Activated CD4-positive, alpha-beta T cell treated with anti-CD3 and anti-CD28 coated beads, Interleukin-2, amount 10 ng/mL, durations not matched to agents 24 days and 14 days (primary cell): ENCODE measurements around the gene NCOA4. TPM values are rescaled to one million over a fixed set of nuclear protein-coding genes. Genes with fewer than 3 reads are reported as not detected.
A peak's percentile ranks its signal among the peaks of the same experiment; 100 is the strongest.
"Not testable (repeated sequence)": the region's sequence is repeated elsewhere in the genome, so short reads cannot be mapped to it uniquely, and the experiment has no call there.

Source experiments
- DNase-seq: peaks from one replicate; pipeline ENCODE4 v3.0.0; 2022
- H3K27ac Mint-ChIP-seq: one replicate; pipeline ENCODE4 v1.8.0; 2022; ENCODE audit warnings: mild to moderate bottlenecking, mixed read lengths
- H3K27me3 Mint-ChIP-seq: one replicate; pipeline ENCODE4 v1.8.0; 2022; ENCODE audit warnings: mixed read lengths
- H3K36me3 Mint-ChIP-seq: one replicate; pipeline ENCODE4 v1.8.0; 2022; ENCODE audit warnings: low read depth, mild to moderate bottlenecking, mixed read lengths
- H3K4me1 Mint-ChIP-seq: one replicate; pipeline ENCODE4 v1.8.0; 2021; ENCODE audit warnings: mixed read lengths
- H3K4me3 Mint-ChIP-seq: one replicate; pipeline ENCODE4 v1.8.0; 2022; ENCODE audit warnings: mild to moderate bottlenecking, moderate library complexity, mixed read lengths
- H3K9me3 Mint-ChIP-seq: one replicate; pipeline ENCODE4 v1.8.0; 2021; ENCODE audit warnings: mixed read lengths
- intact Hi-C: fragments of 100-400 bp; cut with micrococcal nuclease; formaldehyde crosslinking; loops from one replicate; pipeline ENCODE4 v1.15.1; 2023
- total RNA-seq: library from RNA; stranded (reverse); gene quantifications from 2 replicates; pipeline ENCODE4 v1.2.3, GENCODE V29; 2022

Gene NCOA4
- total RNA-seq, 1 donor from 2014 or later = 98.2 TPM

DNA sequence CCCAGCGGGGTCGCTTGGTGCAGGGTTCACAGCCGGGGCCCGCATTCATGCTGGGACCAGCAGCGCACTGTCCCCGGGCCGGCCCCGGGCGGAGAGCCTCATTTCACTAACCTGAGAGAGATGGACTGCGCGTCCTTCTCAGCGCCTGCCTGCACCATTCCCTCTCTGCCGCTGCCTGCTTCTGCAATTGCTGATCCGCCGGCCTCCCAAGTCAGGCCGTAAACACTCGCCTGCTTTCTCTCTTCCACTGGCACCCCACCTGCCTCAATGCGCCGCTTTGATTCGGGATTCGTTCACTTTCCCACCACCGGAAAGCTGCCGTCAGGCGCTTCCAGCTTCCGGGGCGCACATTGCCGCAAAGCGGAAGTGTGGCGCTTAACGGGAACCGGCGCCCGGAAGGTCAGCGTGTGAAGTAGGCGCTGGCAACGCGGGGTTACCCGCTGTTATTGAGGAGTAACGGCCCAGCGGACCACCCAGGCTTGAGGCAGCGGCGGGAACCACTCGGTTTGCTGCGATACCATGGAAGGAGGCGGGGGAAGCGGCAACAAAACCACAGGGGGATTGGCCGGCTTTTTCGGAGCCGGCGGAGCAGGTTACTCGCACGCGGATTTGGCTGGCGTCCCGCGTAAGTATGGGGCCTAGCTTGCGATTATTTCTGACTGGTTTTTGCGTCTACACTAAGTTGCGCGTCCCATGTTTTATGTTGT is 58.2 kb downstream of the NCOA4 start, which contains the start of gene TIMM23:
TIMM23 (plus strand) TSS at position 384 of the 707 bp plus-strand sequence; CDS start at position 520, 136 bp downstream.
- intact Hi-C loops = loop anchor here (2.0 kb wide), 1 partner anchor 59 kb away; the partner anchor contains the start of gene NCOA4
- Mint-ChIP-seq H3K4me1 (peaks cover 26% of the 10 kb centered on the region), H3K4me3 (peak within 1 kb of the TSS; percentile 98), H3K27ac (peak within 1 kb of the TSS; percentile 94), H3K36me3 (peaks cover 21% of the 10 kb centered on the region)
- not testable (repeated sequence) for H3K27me3 Mint-ChIP-seq, H3K9me3 Mint-ChIP-seq
- peak; percentile 97 for DNase-seq

DNA sequence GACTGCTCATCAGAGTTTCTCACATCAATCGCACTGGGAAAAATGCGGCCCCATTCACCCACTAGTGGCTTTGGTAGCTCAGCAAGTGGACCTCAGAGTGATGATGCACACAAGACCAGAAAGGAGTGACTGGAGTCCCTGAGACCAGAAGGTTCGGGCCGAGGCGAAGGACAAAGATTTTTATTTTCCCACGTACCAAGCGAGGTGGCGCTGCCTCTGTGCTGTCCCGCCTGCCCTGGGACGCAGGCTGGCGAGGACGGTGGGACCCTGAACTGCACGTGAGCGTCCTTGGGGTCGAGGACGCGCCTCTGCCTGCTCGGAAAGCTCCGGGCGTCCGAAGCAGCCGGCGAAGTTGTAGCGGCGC is 58.7 kb downstream of the NCOA4 start:
- H3K9me3 Mint-ChIP-seq, H3K27me3 Mint-ChIP-seq: not testable (repeated sequence)

DNA sequence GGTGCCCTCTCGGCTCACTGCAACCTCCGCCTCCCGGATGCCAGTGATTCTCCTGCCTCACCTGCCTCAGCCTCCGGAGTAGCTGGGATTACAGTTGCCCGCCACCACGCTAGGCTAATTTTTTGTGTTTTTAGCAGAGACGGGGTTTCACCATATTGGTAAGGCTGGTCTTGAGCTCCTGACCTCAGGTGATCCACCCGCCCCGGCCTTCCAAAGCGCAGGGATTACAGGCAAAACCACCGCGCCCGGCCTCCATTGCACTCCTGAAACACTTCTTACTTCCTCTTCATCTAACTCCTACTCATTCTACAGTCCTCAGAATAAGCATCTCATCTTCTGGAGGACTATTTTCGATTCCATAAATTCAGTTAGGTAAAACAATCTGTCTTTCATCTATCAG is 59.4 kb downstream of the NCOA4 start:
- H3K27ac Mint-ChIP-seq, H3K27me3 Mint-ChIP-seq, intact Hi-C loops, DNase-seq, H3K9me3 Mint-ChIP-seq: not testable (repeated sequence)
- Mint-ChIP-seq H3K4me1 (peaks cover 26% of the 10 kb centered on the region), H3K4me3 (peak overlapping the region; percentile 98), H3K36me3 (peaks cover 16% of the 10 kb centered on the region)

More for the DNA sequence above, 58.7 kb downstream of the NCOA4 start:
- Mint-ChIP-seq H3K4me1 (peaks cover 26% of the 10 kb centered on the region), H3K27ac (peak overlapping the region; percentile 91), H3K4me3 (peak overlapping the region; percentile 98), H3K36me3 (peaks cover 18% of the 10 kb centered on the region)
- intact Hi-C loops = loop anchor here (2.0 kb wide), 1 partner anchor 59 kb away; the partner anchor contains the start of gene NCOA4
- DNase-seq = not testable (repeated sequence)

DNA sequence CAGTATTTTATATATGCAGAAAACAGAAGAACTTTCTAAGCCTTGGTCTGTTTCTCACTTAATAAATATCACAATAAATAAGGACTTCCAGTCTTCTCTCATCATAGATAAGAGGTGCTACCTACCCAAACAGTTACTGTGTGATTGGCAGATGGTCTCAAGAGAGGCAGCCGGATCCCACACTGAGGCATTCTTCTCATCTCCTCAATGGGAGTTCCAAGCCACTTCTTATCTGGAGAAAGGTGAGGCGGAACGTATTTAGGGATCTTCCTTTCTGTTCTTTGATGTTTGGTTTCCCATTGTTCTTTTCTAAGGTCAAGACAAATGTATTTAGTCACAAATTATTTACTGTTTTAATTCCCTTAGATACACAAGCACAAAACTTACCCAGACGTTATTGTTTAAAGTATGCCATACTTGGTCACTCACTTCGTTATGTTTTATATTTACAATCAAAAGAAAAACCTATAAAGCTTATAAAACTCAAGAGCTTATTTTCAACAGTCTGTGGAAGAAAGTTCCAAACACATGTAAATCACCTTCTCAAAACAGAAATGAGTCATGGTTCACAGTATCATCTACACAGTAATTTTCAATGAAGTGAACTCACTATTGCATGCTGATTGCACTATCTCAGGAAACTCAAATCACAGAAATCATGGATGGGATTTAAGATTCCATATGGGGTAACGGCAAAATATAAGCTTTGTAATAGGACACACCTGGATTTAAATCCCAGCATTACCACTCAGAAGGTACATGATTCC is 67.6 kb downstream of the NCOA4 start:
- H3K36me3 Mint-ChIP-seq, H3K27ac Mint-ChIP-seq, H3K4me3 Mint-ChIP-seq, intact Hi-C loops, H3K27me3 Mint-ChIP-seq, DNase-seq, H3K9me3 Mint-ChIP-seq, H3K4me1 Mint-ChIP-seq: not testable (repeated sequence)

DNA sequence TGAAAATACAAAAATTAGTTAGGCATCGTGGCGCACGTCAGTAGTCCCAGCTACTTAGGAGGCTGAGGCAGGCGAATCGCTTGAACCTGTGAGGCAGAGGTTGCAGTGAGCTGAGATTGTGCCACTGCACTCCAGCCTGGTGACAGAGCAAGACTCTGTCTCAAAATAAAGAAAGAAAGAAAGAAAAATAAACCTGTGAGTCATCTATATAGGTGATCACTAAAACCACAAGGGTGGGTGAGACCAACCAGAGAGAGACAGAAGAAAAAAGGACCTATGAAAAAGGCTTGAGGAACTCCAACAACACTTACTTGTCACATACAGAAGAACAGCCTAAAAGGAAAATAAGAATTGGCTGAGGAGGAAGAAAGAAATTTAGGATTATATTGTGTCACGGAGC is 72.5 kb downstream of the NCOA4 start:
- H3K27ac Mint-ChIP-seq, H3K4me3 Mint-ChIP-seq, intact Hi-C loops: not testable (repeated sequence)

DNA sequence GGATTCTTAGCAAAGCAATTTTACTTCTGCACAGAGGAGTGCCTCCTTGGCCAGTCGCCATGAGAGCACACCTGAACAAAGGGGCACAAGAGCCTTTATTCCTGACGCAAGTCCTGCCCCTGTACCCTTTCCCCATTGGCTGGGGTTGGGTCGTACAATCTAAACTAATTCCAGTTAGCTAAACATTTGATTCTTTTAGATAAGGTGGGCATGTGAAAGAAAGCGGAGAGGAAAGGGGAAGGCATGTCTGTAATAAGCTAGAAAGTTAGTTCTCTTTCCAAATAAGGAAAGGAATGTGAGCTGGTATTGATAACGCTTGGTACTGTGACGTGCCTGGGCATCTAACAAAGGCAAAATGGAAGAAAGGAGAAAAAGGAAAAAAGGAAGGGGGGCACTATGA is 73.8 kb downstream of the NCOA4 start:
- H3K9me3 Mint-ChIP-seq, H3K36me3 Mint-ChIP-seq, H3K27me3 Mint-ChIP-seq, DNase-seq, H3K4me1 Mint-ChIP-seq, intact Hi-C loops, H3K4me3 Mint-ChIP-seq, H3K27ac Mint-ChIP-seq: not testable (repeated sequence)

More for the DNA sequence above, 72.5 kb downstream of the NCOA4 start:
- not testable (repeated sequence) for H3K4me1 Mint-ChIP-seq, H3K9me3 Mint-ChIP-seq, H3K36me3 Mint-ChIP-seq, DNase-seq, H3K27me3 Mint-ChIP-seq

Other genes with a start within 250 kb of the NCOA4 start
- 20.8 and 21.0 TPM in 2 replicates for gene AGAP4, start 183.1 kb downstream of the NCOA4 start, total RNA-seq
- gene TIMM23, start 58.1 kb downstream of the NCOA4 start, total RNA-seq = 105 and 110 TPM in 2 replicates
- gene MSMB, start 15.6 kb upstream of the NCOA4 start, total RNA-seq = not detected in 2 replicates